NCI-H2227 (cell line): ENCODE data around the gene DKK1.
A peak's percentile ranks its signal among the peaks of the same experiment; 100 is the strongest.

Source experiments
- DNase-seq: peaks from one replicate; lab custom pipeline; 2025; ENCODE audit not compliant: unreplicated experiment; lab: John Stamatoyannopoulos, UW

The DKK1 gene

GRCh38 chr10:52313933-52314821, at the start of gene DKK1:
TSS of gene DKK1 (plus strand) at chr10:52314281. CDS start at chr10:52314435, 154 bp downstream.
- peak; percentile 67 for DNase-seq

GRCh38 chr10:52265131-52265926, 48.8 kb upstream of the DKK1 start:
- no peak for DNase-seq

GRCh38 chr10:52266858-52267257, 47.2 kb upstream of the DKK1 start:
- DNase-seq = no peak

GRCh38 chr10:52268790-52269189, 45.3 kb upstream of the DKK1 start:
- DNase-seq = no peak

- DNase-seq = no peak
Observed at GRCh38 chr10:52269233-52269632, 44.8 kb upstream of the DKK1 start.

GRCh38 chr10:52276163-52276562, 37.9 kb upstream of the DKK1 start:
- DNase-seq = no peak

GRCh38 chr10:52276986-52277385, 37.1 kb upstream of the DKK1 start:
- DNase-seq = no peak

GRCh38 chr10:52279546-52279945, 34.5 kb upstream of the DKK1 start:
- DNase-seq = no peak

- no peak for DNase-seq
Observed at GRCh38 chr10:52280051-52280450, 34.0 kb upstream of the DKK1 start.

GRCh38 chr10:52283174-52283573, 30.9 kb upstream of the DKK1 start:
- no peak for DNase-seq

- no peak for DNase-seq
Observed at GRCh38 chr10:52284416-52285013, 29.6 kb upstream of the DKK1 start.

- DNase-seq = no peak
Observed at GRCh38 chr10:52287866-52288265, 26.2 kb upstream of the DKK1 start.

- DNase-seq = no peak
Observed at GRCh38 chr10:52297747-52298146, 16.3 kb upstream of the DKK1 start.

GRCh38 chr10:52300599-52301277, 13.3 kb upstream of the DKK1 start:
- no peak for DNase-seq

- peak; percentile 70 for DNase-seq
Observed at GRCh38 chr10:52308251-52309031, 5.6 kb upstream of the DKK1 start.

- DNase-seq = no peak
Observed at GRCh38 chr10:52312942-52313255, 1.2 kb upstream of the DKK1 start.

GRCh38 chr10:52313256-52313932, 687 bp upstream of the DKK1 start:
- DNase-seq = peak; percentile 36

- DNase-seq = peak; percentile 21
Observed at GRCh38 chr10:52314822-52315552, 906 bp downstream of the DKK1 start.

- DNase-seq = no peak
Observed at GRCh38 chr10:52316001-52316400, 1.9 kb downstream of the DKK1 start.
